KOPT-K1 (cell line): ENCODE data around the gene ORAI2.
"Not testable (repeated sequence)": the region's sequence is repeated elsewhere in the genome, so short reads cannot be mapped to it uniquely, and the experiment has no call there.

ENCODE experiments used
- H3K27ac ChIP-seq: fragments of 200-600 bp; sonication (generic); 2 replicates; pipeline ENCODE4 v1.5.1; 2016; ENCODE audit warnings: antibody characterized with exemption, mild to moderate bottlenecking, low read depth, low read length; ENCODE audit not compliant: poor library complexity, severe bottlenecking
- H3K36me3 ChIP-seq: fragments of 200-600 bp; sonication (generic); 2 replicates; pipeline ENCODE4 v1.5.1; 2017; ENCODE audit warnings: antibody characterized with exemption, mild to moderate bottlenecking, low read length, moderate library complexity; ENCODE audit not compliant: insufficient read depth
- H3K9me3 ChIP-seq: fragments of 200-600 bp; sonication (generic); 2 replicates; pipeline ENCODE4 v1.5.1; 2017; ENCODE audit warnings: antibody characterized with exemption, low read length, mild to moderate bottlenecking; ENCODE audit not compliant: insufficient read depth, poor library complexity, severe bottlenecking

Gene ORAI2

GRCh38 chr7:102450242-102450641 is 16.9 kb downstream of the ORAI2 start:
- Histone ChIP-seq H3K9me3 (no peaks in the 10 kb centered on the region), H3K36me3 (peaks cover 35% of the 10 kb centered on the region), H3K27ac (no peak overlapping the region)

DNA sequence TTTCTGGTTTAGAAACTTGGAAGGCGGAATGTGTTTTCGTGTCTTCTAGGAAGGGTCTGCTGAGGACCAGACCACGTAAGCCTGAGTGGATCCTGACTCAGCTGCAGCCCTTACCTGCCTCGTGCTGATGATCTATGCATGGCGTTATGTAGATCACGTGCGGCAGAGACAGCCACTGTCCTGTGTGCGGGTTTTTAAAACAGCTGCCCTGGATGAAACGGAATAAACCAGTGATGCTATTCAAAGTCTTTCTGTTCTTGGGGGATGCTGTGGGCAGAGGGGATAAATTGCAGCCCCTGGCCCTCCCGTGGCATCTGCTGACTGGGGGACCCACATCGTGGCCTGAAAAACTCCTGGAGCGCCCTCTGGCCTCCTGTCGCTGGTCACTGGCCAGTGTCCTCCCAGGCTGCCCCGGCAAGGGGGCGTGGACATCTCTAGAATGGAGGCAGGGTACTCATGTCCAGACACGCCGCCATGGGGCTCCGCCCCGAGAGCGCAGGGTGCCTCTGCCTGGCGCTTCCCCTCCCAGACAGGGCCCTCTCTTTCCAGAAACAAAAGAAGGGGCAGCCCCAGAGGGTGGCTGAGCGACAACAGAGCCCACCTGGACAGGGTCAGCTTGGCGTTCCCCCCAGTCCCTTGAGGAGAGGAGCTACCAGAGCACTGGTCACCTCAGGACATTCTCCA is 18.1 kb downstream of the ORAI2 start:
- no peaks in the 10 kb centered on the region for H3K9me3 ChIP-seq
- H3K36me3 ChIP-seq = peaks cover 33% of the 10 kb centered on the region
- H3K27ac ChIP-seq = no peak overlapping the region

- Histone ChIP-seq H3K36me3 (peaks cover 33% of the 10 kb centered on the region), H3K9me3 (no peaks in the 10 kb centered on the region), H3K27ac (no peak overlapping the region)
These were observed 19.1 kb downstream of the ORAI2 start for GRCh38 chr7:102452451-102452850.

DNA sequence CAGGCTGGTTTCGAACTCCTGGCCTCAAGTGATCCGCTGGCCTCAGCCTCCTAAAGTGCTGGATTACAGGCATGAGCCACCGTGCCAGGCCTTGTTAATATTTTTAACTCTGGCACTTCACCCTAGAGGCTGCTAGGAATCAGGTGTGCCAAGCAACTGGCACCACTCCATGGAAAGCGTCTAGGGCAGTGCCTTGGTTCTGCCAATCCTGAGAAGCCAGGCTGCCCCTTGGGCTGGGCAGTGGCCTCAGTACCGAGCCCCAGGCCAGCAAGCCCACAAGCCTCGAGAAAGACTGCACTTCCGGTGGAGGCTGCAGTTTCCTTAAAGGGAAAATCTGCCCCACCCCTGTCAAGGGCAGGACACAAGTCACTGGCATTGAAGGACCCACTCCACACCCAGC is 19.9 kb downstream of the ORAI2 start:
- Histone ChIP-seq H3K36me3 (peaks cover 33% of the 10 kb centered on the region), H3K27ac (no peak overlapping the region), H3K9me3 (no peaks in the 10 kb centered on the region)

DNA sequence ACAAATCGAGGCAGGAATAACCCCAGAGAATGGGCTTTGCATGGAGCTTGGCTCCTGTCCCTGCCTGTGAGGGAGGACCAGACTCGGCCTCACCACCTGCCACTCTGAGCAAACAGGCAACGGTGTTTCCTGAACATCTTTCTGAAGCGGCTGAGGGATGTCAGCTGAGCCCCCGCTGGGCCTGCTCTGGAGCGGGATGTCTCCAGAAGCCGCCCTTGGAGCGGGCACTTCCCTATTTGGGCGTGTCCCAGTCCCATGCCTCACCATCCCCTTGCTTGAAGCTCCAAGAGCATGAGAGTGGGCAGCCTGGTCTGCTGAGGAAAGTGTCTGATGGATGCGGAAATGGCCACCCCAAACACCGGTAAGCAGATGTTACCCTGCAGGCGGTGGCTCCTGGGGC is 21.1 kb downstream of the ORAI2 start:
- Histone ChIP-seq H3K27ac (no peak overlapping the region), H3K9me3 (no peaks in the 10 kb centered on the region), H3K36me3 (peaks cover 40% of the 10 kb centered on the region)

GRCh38 chr7:102454932-102455331 is 21.6 kb downstream of the ORAI2 start:
- H3K27ac ChIP-seq, H3K9me3 ChIP-seq: not testable (repeated sequence)
- H3K36me3 ChIP-seq = peaks cover 40% of the 10 kb centered on the region

- peaks cover 40% of the 10 kb centered on the region for H3K36me3 ChIP-seq
- H3K9me3 ChIP-seq = no peaks in the 10 kb centered on the region
- no peak overlapping the region for H3K27ac ChIP-seq
These were observed 22.2 kb downstream of the ORAI2 start for GRCh38 chr7:102455596-102455995.

DNA sequence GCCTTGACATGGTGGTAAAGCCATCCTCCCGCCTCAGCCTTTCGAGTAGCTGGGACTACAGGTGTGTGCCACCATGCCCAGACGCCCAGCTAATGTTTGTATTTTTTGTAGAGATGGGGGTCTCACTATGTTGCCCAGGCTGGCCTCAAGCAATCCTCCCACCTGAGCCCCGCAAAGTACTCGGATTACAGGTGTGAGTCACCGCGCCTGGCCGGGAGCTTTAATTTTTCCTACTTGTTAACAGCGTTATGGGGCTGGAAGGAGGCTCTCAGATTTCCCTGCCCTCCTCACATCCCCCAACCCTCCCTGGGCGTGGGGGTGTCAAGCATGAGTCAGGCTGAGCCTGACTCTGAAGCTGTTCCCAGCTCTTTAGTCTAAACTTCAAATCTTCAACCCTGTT is 23.0 kb downstream of the ORAI2 start:
- H3K27ac ChIP-seq = no peak overlapping the region

GRCh38 chr7:102457352-102457924 is 24.1 kb downstream of the ORAI2 start:
- peaks cover 40% of the 10 kb centered on the region for H3K36me3 ChIP-seq
- H3K27ac ChIP-seq = no peak overlapping the region
- no peaks in the 10 kb centered on the region for H3K9me3 ChIP-seq

More for the DNA sequence above, 23.0 kb downstream of the ORAI2 start:
- peaks cover 40% of the 10 kb centered on the region for H3K36me3 ChIP-seq
- no peaks in the 10 kb centered on the region for H3K9me3 ChIP-seq

GRCh38 chr7:102459221-102459844 is 26.0 kb downstream of the ORAI2 start:
- Histone ChIP-seq H3K9me3 (no peaks in the 10 kb centered on the region), H3K36me3 (peaks cover 40% of the 10 kb centered on the region), H3K27ac (no peak overlapping the region)

DNA sequence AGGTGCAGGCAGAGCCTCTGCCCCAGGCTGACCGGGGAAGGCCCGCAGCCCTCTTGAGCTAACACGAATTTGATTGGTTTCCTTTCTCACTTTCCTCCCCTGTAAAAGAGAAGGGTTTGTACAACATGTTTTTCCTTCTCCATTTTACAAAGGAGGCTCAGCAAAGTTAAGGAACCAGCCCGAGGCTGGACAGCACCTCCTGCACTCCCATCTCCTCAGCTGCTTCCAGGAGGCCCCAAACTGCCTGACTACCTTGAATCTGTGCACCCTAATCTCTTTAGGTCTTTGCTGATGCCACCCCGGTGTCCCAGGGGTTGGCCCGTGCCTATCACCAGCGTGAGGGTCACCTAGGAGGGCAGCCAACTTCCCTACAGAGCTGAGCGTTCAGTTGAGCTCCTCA is 27.1 kb downstream of the ORAI2 start:
- Histone ChIP-seq H3K27ac (no peak overlapping the region), H3K9me3 (no peaks in the 10 kb centered on the region), H3K36me3 (peaks cover 40% of the 10 kb centered on the region)

- H3K27ac ChIP-seq = peak overlapping the region; percentile 76
- H3K9me3 ChIP-seq = no peaks in the 10 kb centered on the region
- peaks cover 22% of the 10 kb centered on the region; the same call in 1 of the 2 replicates for H3K36me3 ChIP-seq
These were observed 30.6 kb downstream of the ORAI2 start for GRCh38 chr7:102463841-102464576.

DNA sequence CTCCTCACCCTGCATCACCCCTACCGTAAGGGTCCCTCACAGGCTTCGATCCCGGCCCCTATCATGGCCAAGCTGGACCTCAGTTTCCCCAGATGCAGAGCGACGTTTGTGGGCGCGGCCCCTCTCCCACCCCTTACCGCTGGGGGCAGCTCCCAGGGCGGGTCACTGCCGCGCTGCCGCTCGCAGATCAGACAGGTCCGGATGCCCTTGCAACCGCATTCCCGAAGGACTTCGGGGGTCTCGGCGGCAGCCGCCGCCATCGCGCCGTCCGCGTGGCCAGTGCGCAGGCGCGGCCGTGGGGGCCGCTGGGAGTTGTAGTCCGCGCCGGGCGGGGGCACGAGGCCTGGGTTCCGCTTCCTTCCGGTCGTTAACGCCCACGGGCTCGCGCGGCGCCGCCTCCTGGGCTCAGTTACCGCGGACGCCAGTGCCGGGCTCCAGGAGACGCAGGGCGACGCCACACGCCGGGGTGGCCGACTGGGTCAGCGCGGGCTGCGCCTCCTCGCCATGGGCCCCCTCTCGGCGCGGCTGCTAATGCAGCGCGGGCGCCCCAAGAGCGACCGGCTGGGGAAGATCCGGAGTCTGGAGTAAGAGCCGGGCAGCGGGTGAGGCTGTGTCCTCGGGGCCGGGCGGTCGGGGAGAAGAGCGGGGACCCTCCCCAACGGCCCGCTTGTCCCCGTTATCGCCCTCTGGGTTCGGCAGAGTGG is 31.4 kb downstream of the ORAI2 start, which contains the start of the genes ALKBH4 and LRWD1:
Gene ALKBH4, minus strand, starts transcription at position 287 of the 704 bp plus-strand sequence. Its CDS starts 27 bp downstream, at position 260.
Gene LRWD1, plus strand, starts transcription at position 408 of the 704 bp plus-strand sequence. Its CDS starts 97 bp downstream, at position 505.
- peak within 1 kb of the TSS; percentile 76 for H3K27ac ChIP-seq
- no peaks in the 10 kb centered on the region for H3K9me3 ChIP-seq

DNA sequence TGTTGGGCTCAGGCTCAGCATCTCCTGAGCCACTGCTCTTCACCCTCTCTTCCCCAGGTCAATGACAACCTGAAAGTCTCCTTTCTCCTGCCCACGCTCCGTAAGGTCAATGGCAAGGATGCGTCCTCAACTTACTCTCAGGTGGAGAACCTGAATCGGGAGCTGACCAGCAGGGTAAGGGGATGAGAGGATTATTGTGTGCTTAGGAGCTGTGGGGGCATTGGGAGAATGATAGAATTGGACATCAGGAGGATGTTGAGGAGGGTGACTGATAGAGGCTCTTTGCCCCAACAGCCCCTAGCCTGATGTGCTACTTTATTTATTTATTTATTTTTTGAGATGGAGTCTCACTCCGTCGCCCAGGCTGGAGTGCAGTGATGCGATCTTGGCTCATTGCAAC is 32.7 kb downstream of the ORAI2 start:
- no peak overlapping the region for H3K27ac ChIP-seq
- no peaks in the 10 kb centered on the region for H3K9me3 ChIP-seq
- peaks cover 35% of the 10 kb centered on the region for H3K36me3 ChIP-seq

More for the DNA sequence above, 31.4 kb downstream of the ORAI2 start, which contains the start of the genes ALKBH4 and LRWD1:
- H3K36me3 ChIP-seq = peaks cover 25% of the 10 kb centered on the region; the same call in 1 of the 2 replicates
